ENCODE data around the gene GRIA2. TPM values are rescaled to one million over a fixed set of nuclear protein-coding genes. Genes with fewer than 3 reads are reported as not detected.

Gene GRIA2
- polyA plus RNA-seq, 3 donors, result not detected

DNA sequence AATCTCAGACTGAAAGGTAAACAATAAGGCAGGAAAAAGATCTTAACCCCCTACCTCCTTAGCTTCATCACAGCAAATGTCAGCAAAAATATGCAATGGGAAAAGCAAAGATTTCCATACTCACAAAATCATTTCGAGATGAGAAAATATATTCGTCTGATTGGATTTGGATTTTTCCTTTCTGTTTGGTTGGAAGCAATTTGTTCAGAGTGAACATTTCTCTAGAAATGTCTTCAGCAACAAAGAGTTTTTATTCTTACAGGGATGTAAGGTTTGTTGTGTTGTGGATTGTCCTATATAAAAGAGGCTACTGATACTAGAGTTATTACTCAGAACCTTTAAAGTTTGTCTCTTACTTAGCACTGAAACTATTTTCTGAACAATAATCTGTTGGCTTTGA, 23.8 kb downstream of the GRIA2 start:
- TF ChIP-seq CTCF (IDR thresholded peaks at IDR 0.05), result no peak
- H3K4me2 ChIP-seq (replicated peaks; ENCODE audit: extremely low read depth, low read length, poor library complexity, severe bottlenecking), result no peak overlapping the region
- no peak for DNase-seq
- H3K27ac ChIP-seq (ENCODE audit: low read depth in 1 of 2, low read length in 2 of 2), result no peak overlapping the region
- H3K4me1 Mint-ChIP-seq, result no peaks in the 10 kb centered on the region
- H3K9me3 Mint-ChIP-seq, result peaks cover 0 to 4% (median 0%) of the 10 kb centered on the region in 7 donors
- intact Hi-C loops (cut with micrococcal nuclease), result no loop called here
- no peaks in the 10 kb centered on the region for H3K79me2 ChIP-seq (ENCODE audit: insufficient read depth, low read length)
- H3K4me3 Mint-ChIP-seq, result no peak overlapping the region
- no peaks in the 10 kb centered on the region for H3K4me1 ChIP-seq (ENCODE audit: control insufficient read depth in 1 of 2, insufficient read depth in 2 of 2, low read length in 2 of 2)
- no peak overlapping the region for H3K27ac Mint-ChIP-seq
- no peaks in the 10 kb centered on the region for H3K27me3 ChIP-seq (ENCODE audit: control insufficient read depth in 2 of 2, insufficient read depth in 2 of 2, low read length in 2 of 2)
- no peaks in the 10 kb centered on the region for H4K20me1 ChIP-seq (ENCODE audit: insufficient read depth, low read length)
- no peak overlapping the region for H3K9ac ChIP-seq (ENCODE audit: insufficient read depth, low read length, poor library complexity, severe bottlenecking)
- no peaks in the 10 kb centered on the region for H3K9me3 ChIP-seq (replicated peaks in 1 of 2; ENCODE audit: control insufficient read depth in 1 of 2, insufficient read depth in 1 of 2, low read length in 2 of 2)
- no CpG with 5 or more reads among the region's 2 CpGs for WGBS (ENCODE audit: insufficient coverage)
- H3K36me3 Mint-ChIP-seq, result no peaks in the 10 kb centered on the region
- H3K36me3 ChIP-seq (replicated peaks in 1 of 2; ENCODE audit: control insufficient read depth in 1 of 2, insufficient read depth in 2 of 2, low read length in 2 of 2), result no peaks in the 10 kb centered on the region
- H3K27me3 Mint-ChIP-seq (ENCODE audit: low read depth in 3 of 3), result peaks cover 0 to 4% (median 0%) of the 10 kb centered on the region in 3 donors
- H2AFZ ChIP-seq (ENCODE audit: insufficient read depth, low read depth, low read length, poor library complexity, severe bottlenecking), result no peak overlapping the region
- H3K4me3 ChIP-seq (replicated peaks in 1 of 3; ENCODE audit: low read depth in 2 of 3, low read length in 3 of 3), result no peak overlapping the region

DNA sequence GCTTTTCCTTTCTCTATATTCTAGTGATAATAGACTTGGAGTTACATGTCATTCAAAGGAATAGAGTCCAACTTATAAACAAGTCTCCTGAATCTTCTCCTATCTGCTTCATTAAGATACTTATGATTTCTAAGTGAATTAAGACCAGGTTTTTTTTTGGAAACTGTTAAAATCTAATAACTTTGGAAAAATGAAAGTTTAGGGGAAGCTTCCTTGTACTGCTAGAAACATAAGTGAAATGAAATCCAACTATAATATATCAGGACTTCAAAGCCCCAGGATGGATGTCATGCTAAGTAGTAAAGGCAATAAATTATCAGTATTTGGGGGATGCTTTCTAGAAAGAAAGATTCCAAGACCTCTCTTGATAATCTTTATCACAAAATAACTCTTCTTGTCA, 24.8 kb downstream of the GRIA2 start:
- H3K4me1 ChIP-seq (ENCODE audit: control insufficient read depth in 1 of 2, insufficient read depth in 2 of 2, low read length in 2 of 2), result no peaks in the 10 kb centered on the region
- no peak overlapping the region for H2AFZ ChIP-seq (ENCODE audit: insufficient read depth, low read depth, low read length, poor library complexity, severe bottlenecking)
- no peaks in the 10 kb centered on the region for H4K20me1 ChIP-seq (ENCODE audit: insufficient read depth, low read length)
- H3K27me3 Mint-ChIP-seq (ENCODE audit: low read depth in 3 of 3), result peaks cover 0 to 4% (median 0%) of the 10 kb centered on the region in 3 donors
- H3K36me3 ChIP-seq (replicated peaks in 1 of 2; ENCODE audit: control insufficient read depth in 1 of 2, insufficient read depth in 2 of 2, low read length in 2 of 2), result no peaks in the 10 kb centered on the region
- intact Hi-C loops (cut with micrococcal nuclease), result no loop called here
- H3K9me3 Mint-ChIP-seq, result peaks cover 0 to 4% (median 0%) of the 10 kb centered on the region in 7 donors
- no peaks in the 10 kb centered on the region for H3K79me2 ChIP-seq (ENCODE audit: insufficient read depth, low read length)
- no peak for TF ChIP-seq CTCF (IDR thresholded peaks at IDR 0.05)
- H3K4me3 ChIP-seq (replicated peaks in 1 of 3; ENCODE audit: low read depth in 2 of 3, low read length in 3 of 3), result no peak overlapping the region
- no peaks in the 10 kb centered on the region for H3K27me3 ChIP-seq (ENCODE audit: control insufficient read depth in 2 of 2, insufficient read depth in 2 of 2, low read length in 2 of 2)
- no peaks in the 10 kb centered on the region for H3K9me3 ChIP-seq (replicated peaks in 1 of 2; ENCODE audit: control insufficient read depth in 1 of 2, insufficient read depth in 1 of 2, low read length in 2 of 2)
- no peak overlapping the region for H3K9ac ChIP-seq (ENCODE audit: insufficient read depth, low read length, poor library complexity, severe bottlenecking)
- no peaks in the 10 kb centered on the region for H3K36me3 Mint-ChIP-seq
- no peaks in the 10 kb centered on the region for H3K4me1 Mint-ChIP-seq
- H3K27ac ChIP-seq (ENCODE audit: low read depth in 1 of 2, low read length in 2 of 2), result no peak overlapping the region
- DNase-seq, result no peak
- H3K4me3 Mint-ChIP-seq, result no peak overlapping the region
- H3K4me2 ChIP-seq (replicated peaks; ENCODE audit: extremely low read depth, low read length, poor library complexity, severe bottlenecking), result no peak overlapping the region
- no peak overlapping the region for H3K27ac Mint-ChIP-seq
